Fibroblast of pulmonary artery (primary cell): ENCODE results near the gene NRSN1.
"Not testable (repeated sequence)": the region's sequence is repeated elsewhere in the genome, so short reads cannot be mapped to it uniquely, and the experiment has no call there.

Experiments used
- DNase-seq: peaks from one replicate; pipeline ENCODE4 v3.0.0-alpha.2; 2010; ENCODE audit warnings: low read depth
- H3K4me3 ChIP-seq: replicated peaks from 2 replicates; pipeline ENCODE4 v1.5.1; 2011; ENCODE audit warnings: low read depth, mild to moderate bottlenecking, control low read depth, low read length, moderate library complexity
- CTCF ChIP-seq: IDR thresholded peaks from 2 replicates; pipeline ENCODE4 v1.5.1; 2011; ENCODE audit warnings: mild to moderate bottlenecking, control low read depth, low read length, inconsistent platforms; ENCODE audit errors: missing control alignments

Gene NRSN1

GRCh38 chr6:24139080-24139479, 13.1 kb downstream of the NRSN1 start:
- H3K4me3 ChIP-seq: no peak overlapping the region
- DNase-seq: no peak
- no peak for TF ChIP-seq CTCF

GRCh38 chr6:24139639-24140038, 13.6 kb downstream of the NRSN1 start:
- TF ChIP-seq CTCF: no peak
- DNase-seq: no peak
- no peak overlapping the region for H3K4me3 ChIP-seq

- no peak for DNase-seq
- H3K4me3 ChIP-seq: no peak overlapping the region
- TF ChIP-seq CTCF: no peak
Measured at GRCh38 chr6:24140591-24140990, 14.6 kb downstream of the NRSN1 start.

GRCh38 chr6:24142733-24143132, 16.7 kb downstream of the NRSN1 start:
- DNase-seq, H3K4me3 ChIP-seq: not testable (repeated sequence)

- no peak for TF ChIP-seq CTCF
- no peak for DNase-seq
- no peak overlapping the region for H3K4me3 ChIP-seq
Measured at GRCh38 chr6:24145690-24146131, 19.7 kb downstream of the NRSN1 start.

GRCh38 chr6:24146871-24147270, 20.9 kb downstream of the NRSN1 start:
- no peak for TF ChIP-seq CTCF
- DNase-seq: no peak
- H3K4me3 ChIP-seq: no peak overlapping the region

GRCh38 chr6:24147511-24148153, 21.6 kb downstream of the NRSN1 start:
- no peak for TF ChIP-seq CTCF
- DNase-seq: no peak
- no peak overlapping the region for H3K4me3 ChIP-seq

GRCh38 chr6:24148154-24148570, 22.1 kb downstream of the NRSN1 start:
- no peak for DNase-seq
- TF ChIP-seq CTCF: no peak
- H3K4me3 ChIP-seq: no peak overlapping the region
